ENCODE data around the gene BARHL1.

The BARHL1 gene

GRCh38 chr9:132546148-132547051, 36.0 kb upstream of the BARHL1 start:
- peak overlapping the region; percentile 50 for H3K4me3 ChIP-seq (ENCODE audit: low read depth, low read length)
- H3K9ac ChIP-seq (ENCODE audit: low read length), result no peak overlapping the region
- H3K4me1 ChIP-seq (ENCODE audit: control insufficient read depth, insufficient read depth, low read length), result peaks cover 16% of the 10 kb centered on the region; the same call in 1 of the 2 replicates
- no peaks in the 10 kb centered on the region for H3K9me3 ChIP-seq (ENCODE audit: control insufficient read depth, insufficient read depth, low read depth, low read length)
- H3K36me3 ChIP-seq (ENCODE audit: control insufficient read depth, insufficient read depth, low read length), result no peaks in the 10 kb centered on the region
- H3K27ac ChIP-seq (ENCODE audit: low read depth, low read length), result no peak overlapping the region
- no peaks in the 10 kb centered on the region for H3K27me3 ChIP-seq (ENCODE audit: control insufficient read depth, insufficient read depth, low read length)

- H3K4me3 ChIP-seq (ENCODE audit: low read depth, low read length), result no peak overlapping the region
- H3K9ac ChIP-seq (ENCODE audit: low read length), result no peak overlapping the region
Observed at GRCh38 chr9:132547052-132547431, 35.4 kb upstream of the BARHL1 start.

GRCh38 chr9:132547436-132547835, 35.0 kb upstream of the BARHL1 start:
- Histone ChIP-seq H3K4me1 (ENCODE audit: control insufficient read depth, insufficient read depth, low read length) (peaks cover 8% of the 10 kb centered on the region; the same call in 1 of the 2 replicates), H3K36me3 (ENCODE audit: control insufficient read depth, insufficient read depth, low read length) (no peaks in the 10 kb centered on the region), H3K4me3 (ENCODE audit: low read depth, low read length) (no peak overlapping the region), H3K27ac (ENCODE audit: low read depth, low read length) (no peak overlapping the region), H3K27me3 (ENCODE audit: control insufficient read depth, insufficient read depth, low read length) (no peaks in the 10 kb centered on the region), H3K9me3 (ENCODE audit: control insufficient read depth, insufficient read depth, low read depth, low read length) (no peaks in the 10 kb centered on the region), H3K9ac (ENCODE audit: low read length) (no peak overlapping the region)

More at GRCh38 chr9:132547052-132547431, 35.4 kb upstream of the BARHL1 start:
- H3K4me1 ChIP-seq (ENCODE audit: control insufficient read depth, insufficient read depth, low read length), result peaks cover 11% of the 10 kb centered on the region; the same call in 1 of the 2 replicates
- H3K27me3 ChIP-seq (ENCODE audit: control insufficient read depth, insufficient read depth, low read length), result no peaks in the 10 kb centered on the region
- no peaks in the 10 kb centered on the region for H3K36me3 ChIP-seq (ENCODE audit: control insufficient read depth, insufficient read depth, low read length)
- H3K9me3 ChIP-seq (ENCODE audit: control insufficient read depth, insufficient read depth, low read depth, low read length), result no peaks in the 10 kb centered on the region
- H3K27ac ChIP-seq (ENCODE audit: low read depth, low read length), result no peak overlapping the region

DNA sequence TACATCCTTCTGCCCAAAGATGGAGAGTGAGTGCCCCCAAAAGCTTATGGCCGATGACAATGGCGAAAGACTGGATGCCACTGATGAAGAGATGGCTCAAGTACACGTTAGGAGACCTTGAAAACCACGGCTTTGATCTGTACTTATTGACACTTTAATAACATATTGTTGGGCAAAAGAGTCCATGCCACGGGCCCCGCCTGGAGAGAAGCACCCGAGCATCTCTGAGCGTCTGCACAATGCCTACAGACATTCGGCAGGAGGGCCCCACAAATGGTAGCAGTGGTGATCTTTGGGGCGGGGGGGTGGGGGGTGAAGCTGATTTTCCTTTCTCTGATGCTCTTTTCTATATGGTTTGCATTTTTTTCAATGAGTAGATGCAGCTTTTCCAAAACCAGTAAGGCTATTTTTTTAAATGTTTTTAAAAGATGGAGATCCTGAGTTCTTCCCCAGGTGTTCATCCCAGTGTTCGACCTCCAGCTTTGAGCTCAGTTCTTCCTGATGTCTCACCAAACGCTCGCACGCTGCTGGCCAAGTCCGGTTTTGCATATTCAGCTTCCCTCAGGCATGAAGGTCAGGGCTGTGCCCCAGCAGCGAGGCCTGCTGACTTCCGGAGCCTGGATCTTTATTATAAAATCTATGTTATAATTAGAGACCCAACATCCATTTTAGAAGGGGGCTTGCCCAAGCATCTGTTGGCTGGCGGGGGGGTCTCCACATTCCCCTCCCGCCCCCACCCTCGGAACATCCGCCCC, 34.3 kb upstream of the BARHL1 start:
- Histone ChIP-seq H3K9me3 (ENCODE audit: control insufficient read depth, insufficient read depth, low read depth, low read length) (no peaks in the 10 kb centered on the region), H3K9ac (ENCODE audit: low read length) (no peak overlapping the region), H3K36me3 (ENCODE audit: control insufficient read depth, insufficient read depth, low read length) (no peaks in the 10 kb centered on the region), H3K27me3 (ENCODE audit: control insufficient read depth, insufficient read depth, low read length) (no peaks in the 10 kb centered on the region), H3K4me3 (ENCODE audit: low read depth, low read length) (no peak overlapping the region), H3K4me1 (ENCODE audit: control insufficient read depth, insufficient read depth, low read length) (peaks cover 8% of the 10 kb centered on the region; the same call in 1 of the 2 replicates), H3K27ac (ENCODE audit: low read depth, low read length) (no peak overlapping the region)

DNA sequence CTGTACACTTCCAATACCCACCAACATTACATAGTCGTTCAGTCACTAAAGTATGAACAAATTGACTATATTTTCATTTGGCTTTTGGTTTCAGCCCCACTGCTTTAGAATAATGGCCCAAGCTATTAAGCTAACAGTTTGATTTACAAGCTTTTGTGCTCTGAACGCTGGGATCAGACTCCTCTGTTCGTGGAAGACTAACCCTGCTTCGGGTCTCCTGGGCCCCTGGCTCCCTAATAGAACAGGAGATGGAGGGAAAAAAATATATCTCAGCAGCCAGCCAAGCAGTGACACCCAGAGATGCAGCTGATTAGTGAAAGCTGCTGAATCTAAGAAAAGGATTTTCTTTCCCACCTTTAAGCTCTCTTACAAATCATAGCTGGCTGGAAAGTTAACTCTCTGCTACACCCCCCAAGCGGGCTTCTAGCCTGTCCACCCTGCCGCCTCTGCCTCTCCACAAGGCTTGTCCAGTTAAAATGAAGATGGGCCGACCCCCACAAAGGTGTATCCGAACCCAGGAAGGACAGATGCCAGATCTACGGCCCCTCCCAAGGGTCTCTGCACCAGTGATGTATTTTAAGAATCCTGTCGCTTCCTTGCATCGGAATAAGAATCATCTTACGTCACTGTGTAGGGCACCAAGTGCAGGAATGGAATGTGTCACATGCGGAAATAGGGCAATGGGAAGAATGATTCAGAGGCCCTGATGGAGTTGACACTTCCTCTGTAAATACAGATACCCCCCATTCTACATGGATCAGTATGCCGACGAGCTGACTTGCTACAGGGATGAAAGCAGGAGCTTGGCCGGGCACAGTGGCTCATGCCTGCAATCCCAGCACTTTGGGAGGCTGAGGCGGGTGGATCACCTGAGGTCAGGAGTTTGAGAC, 33.4 kb upstream of the BARHL1 start:
- H3K27ac ChIP-seq (ENCODE audit: low read depth, low read length), result no peak overlapping the region
- H3K4me1 ChIP-seq (ENCODE audit: control insufficient read depth, insufficient read depth, low read length), result peaks cover 8% of the 10 kb centered on the region; the same call in 1 of the 2 replicates
- no peak overlapping the region for H3K9ac ChIP-seq (ENCODE audit: low read length)
- no peaks in the 10 kb centered on the region for H3K36me3 ChIP-seq (ENCODE audit: control insufficient read depth, insufficient read depth, low read length)
- H3K9me3 ChIP-seq (ENCODE audit: control insufficient read depth, insufficient read depth, low read depth, low read length), result no peaks in the 10 kb centered on the region
- no peak overlapping the region for H3K4me3 ChIP-seq (ENCODE audit: low read depth, low read length)
- H3K27me3 ChIP-seq (ENCODE audit: control insufficient read depth, insufficient read depth, low read length), result no peaks in the 10 kb centered on the region

- peaks cover 2% of the 10 kb centered on the region; the same call in 1 of the 2 replicates for H3K4me1 ChIP-seq (ENCODE audit: control insufficient read depth, insufficient read depth, low read length)
- no peaks in the 10 kb centered on the region; the same call in 1 of the 2 replicates for H3K27me3 ChIP-seq (ENCODE audit: control insufficient read depth, insufficient read depth, low read length)
- H3K9ac ChIP-seq (ENCODE audit: low read length), result no peak overlapping the region
- no peak overlapping the region for H3K4me3 ChIP-seq (ENCODE audit: low read depth, low read length)
- H3K36me3 ChIP-seq (ENCODE audit: control insufficient read depth, insufficient read depth, low read length), result no peaks in the 10 kb centered on the region
- no peaks in the 10 kb centered on the region for H3K9me3 ChIP-seq (ENCODE audit: control insufficient read depth, insufficient read depth, low read depth, low read length)
- H3K27ac ChIP-seq (ENCODE audit: low read depth, low read length), result no peak overlapping the region
Observed at GRCh38 chr9:132551556-132551955, 30.9 kb upstream of the BARHL1 start.

DNA sequence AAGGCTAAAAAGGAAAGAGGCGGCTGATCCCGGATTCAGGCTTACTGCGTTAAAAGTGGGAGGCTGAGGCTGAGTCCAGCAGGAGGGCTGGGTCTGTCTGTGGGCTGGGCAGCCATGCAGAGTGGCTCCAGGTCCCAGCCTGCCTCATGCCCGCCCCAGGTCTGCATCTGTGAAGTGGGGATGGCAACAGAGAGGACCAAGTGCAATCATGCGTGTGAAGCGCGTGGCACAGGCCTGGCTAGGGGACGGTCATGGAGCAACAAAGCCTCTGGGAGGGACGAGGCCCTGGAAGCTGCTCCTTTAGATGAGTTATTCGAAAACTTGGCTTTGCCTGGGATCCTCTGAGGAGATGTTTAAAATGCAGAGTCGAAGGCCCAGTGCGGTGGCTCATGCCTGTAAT, 30.4 kb upstream of the BARHL1 start:
- no peak overlapping the region for H3K27ac ChIP-seq (ENCODE audit: low read depth, low read length)
- H3K9ac ChIP-seq (ENCODE audit: low read length), result no peak overlapping the region
- H3K27me3 ChIP-seq (ENCODE audit: control insufficient read depth, insufficient read depth, low read length), result no peaks in the 10 kb centered on the region; the same call in 1 of the 2 replicates
- no peak overlapping the region for H3K4me3 ChIP-seq (ENCODE audit: low read depth, low read length)
- H3K9me3 ChIP-seq (ENCODE audit: control insufficient read depth, insufficient read depth, low read depth, low read length), result no peaks in the 10 kb centered on the region
- H3K4me1 ChIP-seq (ENCODE audit: control insufficient read depth, insufficient read depth, low read length), result no peaks in the 10 kb centered on the region
- no peaks in the 10 kb centered on the region for H3K36me3 ChIP-seq (ENCODE audit: control insufficient read depth, insufficient read depth, low read length)

- H3K27me3 ChIP-seq (ENCODE audit: control insufficient read depth, insufficient read depth, low read length), result no peaks in the 10 kb centered on the region; the same call in 1 of the 2 replicates
- peaks cover 6% of the 10 kb centered on the region for H3K9me3 ChIP-seq (ENCODE audit: control insufficient read depth, insufficient read depth, low read depth, low read length)
Observed at GRCh38 chr9:132554755-132555154, 27.7 kb upstream of the BARHL1 start.

DNA sequence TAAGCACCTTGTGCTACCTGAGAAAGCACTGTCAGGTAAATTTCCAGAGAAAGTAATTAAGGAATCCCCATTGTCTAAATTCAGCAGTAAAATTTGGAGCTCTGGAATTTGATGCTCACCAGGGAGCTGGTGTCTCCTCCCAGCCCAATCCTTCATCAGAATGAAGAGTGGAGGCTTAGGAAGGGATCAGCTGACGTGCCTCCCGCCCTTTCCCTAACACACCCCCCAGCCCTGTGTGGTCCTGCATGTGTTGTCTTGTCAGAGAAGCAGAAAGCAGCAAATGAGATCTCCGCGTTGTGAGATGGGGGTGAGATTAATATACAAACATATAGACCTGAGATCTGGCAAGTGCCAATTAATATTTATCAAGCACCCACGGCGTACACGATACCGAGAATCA, 26.9 kb upstream of the BARHL1 start:
- no peaks in the 10 kb centered on the region; the same call in 1 of the 2 replicates for H3K27me3 ChIP-seq (ENCODE audit: control insufficient read depth, insufficient read depth, low read length)
- H3K9ac ChIP-seq (ENCODE audit: low read length), result no peak overlapping the region
- H3K36me3 ChIP-seq (ENCODE audit: control insufficient read depth, insufficient read depth, low read length), result no peaks in the 10 kb centered on the region
- peaks cover 12% of the 10 kb centered on the region for H3K9me3 ChIP-seq (ENCODE audit: control insufficient read depth, insufficient read depth, low read depth, low read length)
- no peak overlapping the region for H3K27ac ChIP-seq (ENCODE audit: low read depth, low read length)
- no peaks in the 10 kb centered on the region for H3K4me1 ChIP-seq (ENCODE audit: control insufficient read depth, insufficient read depth, low read length)
- no peak overlapping the region for H3K4me3 ChIP-seq (ENCODE audit: low read depth, low read length)

More at GRCh38 chr9:132554755-132555154, 27.7 kb upstream of the BARHL1 start:
- Histone ChIP-seq H3K4me1 (ENCODE audit: control insufficient read depth, insufficient read depth, low read length) (no peaks in the 10 kb centered on the region), H3K4me3 (ENCODE audit: low read depth, low read length) (no peak overlapping the region), H3K9ac (ENCODE audit: low read length) (no peak overlapping the region), H3K36me3 (ENCODE audit: control insufficient read depth, insufficient read depth, low read length) (no peaks in the 10 kb centered on the region), H3K27ac (ENCODE audit: low read depth, low read length) (no peak overlapping the region)

DNA sequence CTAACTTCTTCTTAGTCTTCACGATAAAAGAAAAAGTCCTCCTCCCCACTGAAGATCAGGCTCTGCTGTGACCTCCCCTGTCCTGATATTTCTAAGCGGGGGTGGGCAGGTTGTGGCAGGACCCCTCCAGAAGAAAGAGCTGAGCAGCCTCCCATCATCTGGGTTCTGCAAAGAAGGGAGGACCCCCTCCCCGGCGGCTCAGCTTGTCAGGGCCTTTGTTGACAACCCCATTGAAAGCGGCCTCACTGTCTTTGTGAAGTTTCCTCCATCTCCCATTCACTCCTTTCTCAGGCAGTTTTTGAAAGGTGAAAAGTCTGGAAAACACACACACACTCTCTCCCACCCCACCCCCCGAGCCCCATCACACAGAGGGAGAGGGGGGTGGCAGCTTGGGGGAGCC, 26.2 kb upstream of the BARHL1 start:
- Histone ChIP-seq H3K9me3 (ENCODE audit: control insufficient read depth, insufficient read depth, low read depth, low read length) (peaks cover 12% of the 10 kb centered on the region), H3K4me1 (ENCODE audit: control insufficient read depth, insufficient read depth, low read length) (no peaks in the 10 kb centered on the region), H3K27me3 (ENCODE audit: control insufficient read depth, insufficient read depth, low read length) (no peaks in the 10 kb centered on the region; the same call in 1 of the 2 replicates), H3K27ac (ENCODE audit: low read depth, low read length) (no peak overlapping the region), H3K4me3 (ENCODE audit: low read depth, low read length) (no peak overlapping the region), H3K9ac (ENCODE audit: low read length) (no peak overlapping the region), H3K36me3 (ENCODE audit: control insufficient read depth, insufficient read depth, low read length) (no peaks in the 10 kb centered on the region)
